GM21528 (cell line): ENCODE results near the gene HAGHL.
"Not testable (repeated sequence)": the region's sequence is repeated elsewhere in the genome, so short reads cannot be mapped to it uniquely, and the experiment has no call there.

ENCODE experiments used
- ATAC-seq: cut with Tn5 transposase; IDR thresholded peaks from one replicate; pipeline ENCODE4 v1.9.1; 2021; ENCODE audit warnings: mild to moderate bottlenecking, moderate library complexity; ENCODE audit not compliant: unreplicated experiment, low FRiP score

Gene HAGHL

GRCh38 chr16:732332-732731 is 5.4 kb downstream of the HAGHL start:
- ATAC-seq: no peak

GRCh38 chr16:732936-733335 is 6.0 kb downstream of the HAGHL start:
- ATAC-seq: no peak

GRCh38 chr16:733382-734207 is 6.7 kb downstream of the HAGHL start:
- ATAC-seq: no peak

- ATAC-seq: no peak
These were observed 7.5 kb downstream of the HAGHL start for GRCh38 chr16:734208-734980.

GRCh38 chr16:734981-735881 is 8.3 kb downstream of the HAGHL start:
- no peak for ATAC-seq

- no peak for ATAC-seq
These were observed 9.1 kb downstream of the HAGHL start for GRCh38 chr16:735982-736453.

- no peak for ATAC-seq
These were observed 10.1 kb downstream of the HAGHL start for GRCh38 chr16:736936-737481.

GRCh38 chr16:739560-740458 is 12.9 kb downstream of the HAGHL start:
- no peak for ATAC-seq

- peak; percentile 13 for ATAC-seq
These were observed 13.5 kb downstream of the HAGHL start for GRCh38 chr16:740459-740763.

- ATAC-seq: peak; percentile 61
These were observed 14.0 kb downstream of the HAGHL start, which contains the start of gene CIAO3 for GRCh38 chr16:740764-741505. Gene CIAO3, minus strand, starts transcription at chr16:740997. Its CDS starts 12 bp downstream, at chr16:740985.

GRCh38 chr16:741986-742629 is 15.2 kb downstream of the HAGHL start:
- no peak for ATAC-seq

GRCh38 chr16:742894-743293 is 16.0 kb downstream of the HAGHL start:
- ATAC-seq: not testable (repeated sequence)

- no peak for ATAC-seq
These were observed 17.0 kb downstream of the HAGHL start for GRCh38 chr16:743794-744500.

- ATAC-seq: no peak
These were observed 18.8 kb downstream of the HAGHL start for GRCh38 chr16:745739-746138.

- ATAC-seq: no peak
These were observed 19.7 kb downstream of the HAGHL start for GRCh38 chr16:746637-747036.

- ATAC-seq: no peak
These were observed 21.3 kb downstream of the HAGHL start for GRCh38 chr16:747978-748746.

- no peak for ATAC-seq
These were observed 22.1 kb downstream of the HAGHL start for GRCh38 chr16:749010-749409.
